GM12878 (cell line): ENCODE measurements around the gene PDGFB. TPM values are rescaled to one million over a fixed set of nuclear protein-coding genes. Genes with fewer than 3 reads are reported as not detected.

Experiments
- BACH1 ChIP-seq: fragments of 450-650 bp; IDR thresholded peaks from 2 replicates; pipeline ENCODE4 v1.6.1; 2017; ENCODE audit warnings: mild to moderate bottlenecking, borderline replicate concordance
- CREM ChIP-seq: IDR thresholded peaks from 2 replicates; pipeline ENCODE4 v1.6.1; 2014; ENCODE audit warnings: antibody characterized with exemption, low read depth
- CTCF ChIP-seq, 3 experiments: IDR thresholded peaks in 2 of 3; conservative IDR thresholded peaks in 1 of 3; 2 replicates each; pipeline ENCODE4 v1.5.1; 2011; ENCODE audit warnings: low read depth in 3 of 3, low read length in 3 of 3, mild to moderate bottlenecking in 3 of 3, control low read depth in 2 of 3, moderate library complexity in 2 of 3, inconsistent platforms in 1 of 3, mixed read lengths in 1 of 3; ENCODE audit not compliant: control insufficient read depth in 2 of 3, insufficient read depth in 1 of 3; ENCODE audit errors: extremely low read depth in 1 of 3
- EED ChIP-seq: sonication (generic); IDR thresholded peaks from 2 replicates; pipeline ENCODE4 v1.6.1; 2016; ENCODE audit warnings: antibody characterized with exemption, low read depth
- EGR1 ChIP-seq, 2 experiments: IDR thresholded peaks; 1 replicate in 1 of 2; 2 replicates in 1 of 2; pipeline ENCODE4 v1.6.1; 2011 to 2012; ENCODE audit warnings: low read depth in 2 of 2, low read length in 2 of 2, borderline replicate concordance in 1 of 2, mild to moderate bottlenecking in 1 of 2, moderate library complexity in 1 of 2
- HDAC2 ChIP-seq: fragments of 200-600 bp; sonication (generic); IDR thresholded peaks from 2 replicates; pipeline ENCODE4 v1.6.1; 2017
- IRF4 ChIP-seq: IDR thresholded peaks from 2 replicates; pipeline ENCODE4 v1.6.1; 2011; ENCODE audit warnings: low read depth, low read length
- MAX ChIP-seq: IDR thresholded peaks from 2 replicates; pipeline ENCODE4 v1.6.1; 2012; ENCODE audit warnings: low read depth, low read length, improper control_type of control experiment
- PRDM15 ChIP-seq: fragments of 450-650 bp; formaldehyde crosslinking; IDR thresholded peaks from 2 replicates; pipeline ENCODE4 v1.4.0; 2020; ENCODE audit warnings: mild to moderate bottlenecking, moderate library complexity
- RUNX3 ChIP-seq: IDR thresholded peaks from 2 replicates; pipeline ENCODE4 v1.6.1; 2012; ENCODE audit warnings: low read length, inconsistent platforms
- SKIL ChIP-seq: fragments of 450-650 bp; IDR thresholded peaks from 2 replicates; pipeline ENCODE4 v1.6.1; 2017; ENCODE audit warnings: mild to moderate bottlenecking, low read depth, inconsistent platforms; ENCODE audit not compliant: poor library complexity, severe bottlenecking
- ZBTB40 ChIP-seq: fragments of 450-650 bp; IDR thresholded peaks from 2 replicates; pipeline ENCODE4 v1.6.1; 2016; ENCODE audit warnings: mild to moderate bottlenecking, moderate library complexity, borderline replicate concordance
- polyA plus RNA-seq, 11 experiments: library from polyadenylated mRNA; depleted of rRNA in 4 of 11; unstranded in 6 of 11; stranded (reverse) in 5 of 11; fragments of >200 nt; fragmentation: Nextera tagmentation in 4 of 11; fragmentation: Illumina TruSeq in 1 of 11; extraction: Ambion mirVana in 4 of 11; extraction: Trizol in 1 of 11; gene quantifications; 1 replicate in 1 of 11; 2 replicates in 10 of 11; pipeline versions ENCODE4 v1.2.1 to v1.2.3, GENCODE V29; 2011 to 2016; ENCODE audit warnings: inconsistent platforms in 2 of 11, missing spikeins in 2 of 11, low read depth in 1 of 11
- total RNA-seq, 4 experiments: library from RNA; depleted of rRNA in 3 of 4; stranded (reverse); fragments of >200 nt in 3 of 4; fragmentation: Illumina TruSeq in 1 of 4; extraction: Trizol in 1 of 4; gene quantifications; 2 replicates each; pipeline versions ENCODE4 v1.2.1 to v1.2.3, GENCODE V29; 2013 to 2021

PDGFB gene
- total and polyA plus RNA-seq, 10 of the 15 experiments (the other 5 are each of a cell fraction or from before 2014, with no cell fraction given), result 0.13 to 1.1 (median 0.56) TPM; not detected in 1

- TF ChIP-seq SKIL (peak; percentile 91), CREM (peak; percentile 93), MAX (no peak), RUNX3 (peak; percentile 82), PRDM15 (CRISPR knock-in tag) (no peak), BACH1 (peak; percentile 40; the same call in 1 of the 2 replicates), IRF4 (peak; percentile 77), ZBTB40 (no peak; the same call in 1 of the 2 replicates), HDAC2 (no peak), EGR1 (IDR thresholded peaks at IDR 0.05; ENCODE audit: borderline replicate concordance in 1 of 2, low read depth in 2 of 2, low read length in 2 of 2) (peak in 1 of 2 experiments; percentile 42; a peak in 1 of 3 replicates), CTCF (IDR thresholded peaks at IDR 0.05 in 2 of 3, conservative IDR thresholded peaks at IDR 0.05 in 1 of 3; ENCODE audit: control insufficient read depth in 2 of 3, extremely low read depth in 1 of 3, insufficient read depth in 1 of 3, low read depth in 3 of 3, low read length in 3 of 3) (no peak), EED (peak; percentile 96)
Observed at GRCh38 chr22:39266398-39267030, 21.7 kb upstream of the PDGFB start (continued).
